Thyroid gland (tissue), 4 donors: ENCODE data around the gene RPS21.

Experiments used
- CTCF ChIP-seq, 6 experiments: fragments of 200-600 bp in 3 of 6; fragments of 450-650 bp in 3 of 6; sonication (generic) in 3 of 6; IDR thresholded peaks; one replicate each; pipeline ENCODE4 v1.5.1; 2016 to 2019; ENCODE audit warnings: antibody characterized with exemption in 6 of 6, mild to moderate bottlenecking in 2 of 6, inconsistent platforms in 1 of 6, moderate library complexity in 1 of 6
- POLR2A ChIP-seq, 2 donors: fragments of 450-650 bp; IDR thresholded peaks; one replicate each; pipeline ENCODE4 v1.6.1; 2017; ENCODE audit warnings: antibody characterized with exemption in 2 of 2, mild to moderate bottlenecking in 2 of 2, moderate library complexity in 1 of 2

GRCh38 chr20:62368976-62369814, 17.7 kb upstream of the RPS21 start:
- TF ChIP-seq CTCF (IDR thresholded peaks at IDR 0.05) (peak in 1 of 6 experiments; percentile 43), POLR2A (IDR thresholded peaks at IDR 0.05) (no peak)
